ENCODE measurements around the gene ABCA2. TPM values are rescaled to one million over a fixed set of nuclear protein-coding genes. Genes with fewer than 3 reads are reported as not detected.

The ABCA2 gene
- total RNA-seq, 2 donors from 2014 or later: 28.7 to 29.6 TPM

DNA sequence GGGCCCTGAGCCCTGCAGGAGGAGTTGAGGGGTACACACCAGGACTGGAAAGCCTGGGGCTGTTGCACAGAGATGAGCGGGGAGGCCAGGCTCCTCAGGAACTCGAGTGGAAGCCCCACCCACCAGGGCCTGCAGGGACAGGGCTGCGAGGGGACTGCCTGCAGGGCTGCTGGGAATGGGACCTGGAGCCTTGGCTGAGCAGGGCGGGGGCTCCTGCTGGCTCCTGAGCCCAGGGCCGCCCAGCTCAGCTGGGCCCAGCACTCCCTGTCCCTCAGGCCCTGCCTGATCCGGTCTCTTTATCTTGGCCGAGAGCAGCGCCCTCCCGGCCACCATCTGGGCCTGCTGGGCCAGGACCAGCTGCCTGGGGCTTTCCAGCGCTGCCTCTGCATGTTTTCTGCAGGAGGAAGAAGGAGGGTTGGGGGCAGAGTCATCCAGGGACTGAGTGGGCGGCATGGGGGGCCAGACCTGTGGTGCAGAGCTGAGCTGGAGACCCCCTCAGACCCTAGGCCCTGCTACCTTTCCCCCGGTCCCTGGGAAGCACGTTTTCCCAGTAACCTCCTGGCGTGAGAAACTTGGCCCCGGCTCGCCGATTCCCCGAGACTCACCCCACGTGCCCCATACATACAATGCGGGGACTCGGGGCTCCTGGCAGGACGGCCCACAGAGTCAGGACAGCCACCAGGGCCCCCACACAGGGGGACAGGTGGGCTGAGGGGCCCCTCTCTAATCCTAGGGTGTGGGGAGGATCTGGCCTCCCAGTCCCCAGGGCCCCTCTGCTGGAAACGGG is 66.6 kb downstream of the ABCA2 start:
- intact Hi-C loops (cut with DNase I): no loop called here
- no peak for DNase-seq

DNA sequence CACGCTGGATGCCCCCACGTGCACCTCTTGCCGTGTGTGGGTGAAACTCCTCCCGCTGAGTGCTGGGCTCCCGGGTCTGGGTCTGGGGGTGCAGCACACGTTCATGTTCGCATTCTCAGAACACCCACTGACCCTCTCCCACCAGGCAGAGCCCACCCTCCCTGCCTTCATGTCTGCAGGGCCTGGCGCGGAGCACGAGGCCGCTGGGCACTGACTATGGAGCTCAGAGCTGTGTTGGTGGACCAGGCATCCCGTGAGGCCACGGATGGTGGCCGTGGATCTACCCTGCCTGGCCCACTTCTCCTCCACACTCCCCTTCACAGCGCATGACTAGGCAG is 67.1 kb downstream of the ABCA2 start:
- no peak for DNase-seq
- Histone ChIP-seq H3K4me3 (no peak overlapping the region), H3K27me3 (no peaks in the 10 kb centered on the region), H3K36me3 (replicated peaks in 1 of 2; ENCODE audit: insufficient read depth in 1 of 2, low read depth in 2 of 2) (no peaks in the 10 kb centered on the region), H3K9me3 (no peaks in the 10 kb centered on the region), H3K4me1 (peaks cover under 1% of the 10 kb centered on the region), H3K27ac (no peak overlapping the region)
- TF ChIP-seq, protein P1, sequence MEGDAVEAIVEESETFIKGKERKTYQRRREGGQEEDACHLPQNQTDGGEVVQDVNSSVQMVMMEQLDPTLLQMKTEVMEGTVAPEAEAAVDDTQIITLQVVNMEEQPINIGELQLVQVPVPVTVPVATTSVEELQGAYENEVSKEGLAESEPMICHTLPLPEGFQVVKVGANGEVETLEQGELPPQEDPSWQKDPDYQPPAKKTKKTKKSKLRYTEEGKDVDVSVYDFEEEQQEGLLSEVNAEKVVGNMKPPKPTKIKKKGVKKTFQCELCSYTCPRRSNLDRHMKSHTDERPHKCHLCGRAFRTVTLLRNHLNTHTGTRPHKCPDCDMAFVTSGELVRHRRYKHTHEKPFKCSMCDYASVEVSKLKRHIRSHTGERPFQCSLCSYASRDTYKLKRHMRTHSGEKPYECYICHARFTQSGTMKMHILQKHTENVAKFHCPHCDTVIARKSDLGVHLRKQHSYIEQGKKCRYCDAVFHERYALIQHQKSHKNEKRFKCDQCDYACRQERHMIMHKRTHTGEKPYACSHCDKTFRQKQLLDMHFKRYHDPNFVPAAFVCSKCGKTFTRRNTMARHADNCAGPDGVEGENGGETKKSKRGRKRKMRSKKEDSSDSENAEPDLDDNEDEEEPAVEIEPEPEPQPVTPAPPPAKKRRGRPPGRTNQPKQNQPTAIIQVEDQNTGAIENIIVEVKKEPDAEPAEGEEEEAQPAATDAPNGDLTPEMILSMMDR (IDR thresholded peaks at IDR 0.05): no peak
- TF ChIP-seq POLR2A (IDR thresholded peaks at IDR 0.05): no peak
- intact Hi-C loops (cut with DNase I): no loop called here
- ATAC-seq: no peak
- 86 to 87% methylated on average over 3 to 15 of the region's 15 CpGs for WGBS, 2 donors

More for the DNA sequence above, 66.6 kb downstream of the ABCA2 start:
- no peak for ATAC-seq
- H3K27ac ChIP-seq: no peak overlapping the region
- no peak overlapping the region for H3K4me3 ChIP-seq
- TF ChIP-seq, protein P1 (IDR thresholded peaks at IDR 0.05): no peak
- TF ChIP-seq POLR2A (IDR thresholded peaks at IDR 0.05): no peak
- WGBS, 2 donors: 79 to 84% methylated on average over 10 to 23 of the region's 23 CpGs
- H3K27me3 ChIP-seq: no peaks in the 10 kb centered on the region
- peaks cover 6% of the 10 kb centered on the region for H3K4me1 ChIP-seq
- no peaks in the 10 kb centered on the region for H3K9me3 ChIP-seq
- no peaks in the 10 kb centered on the region for H3K36me3 ChIP-seq (replicated peaks in 1 of 2; ENCODE audit: insufficient read depth in 1 of 2, low read depth in 2 of 2)

DNA sequence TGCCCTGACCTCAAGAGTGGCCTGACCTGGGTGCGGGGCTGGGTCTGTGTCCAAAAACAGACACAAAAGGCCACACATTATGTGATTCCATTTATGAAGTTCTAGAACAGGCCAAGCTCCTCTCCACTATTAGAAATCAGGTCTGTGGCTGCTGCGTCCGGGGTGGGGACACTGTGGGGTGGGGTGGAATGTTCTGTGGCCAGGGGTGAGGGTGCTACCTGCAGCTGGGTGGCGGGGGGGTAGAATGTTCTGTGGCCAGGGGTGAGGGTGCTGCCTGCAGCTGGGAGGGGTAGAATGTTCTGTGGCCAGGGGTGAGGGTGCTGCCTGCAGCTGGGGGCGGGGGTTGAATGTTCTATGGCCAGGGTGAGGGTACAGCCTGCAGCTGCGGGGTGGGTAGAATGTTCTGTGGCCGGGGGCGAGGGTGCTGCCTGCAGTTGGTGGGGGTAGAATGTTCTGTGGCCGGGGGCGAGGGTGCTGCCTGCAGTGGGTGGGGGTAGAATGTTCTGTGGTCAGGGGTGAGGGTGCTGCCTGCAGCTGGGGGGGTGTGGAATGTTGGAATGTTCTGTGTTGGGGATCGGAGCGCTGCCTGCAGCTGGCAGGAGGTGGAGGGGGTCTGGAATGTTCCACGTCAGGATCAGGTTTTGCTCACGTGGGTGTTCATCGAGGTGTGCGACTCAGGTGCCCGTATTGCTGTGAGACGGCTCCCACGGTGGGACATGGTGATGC is 67.7 kb downstream of the ABCA2 start:
- Histone ChIP-seq H3K27ac (no peak overlapping the region), H3K4me1 (no peaks in the 10 kb centered on the region), H3K36me3 (replicated peaks in 1 of 2; ENCODE audit: insufficient read depth in 1 of 2, low read depth in 2 of 2) (no peaks in the 10 kb centered on the region), H3K27me3 (no peaks in the 10 kb centered on the region), H3K9me3 (no peaks in the 10 kb centered on the region), H3K4me3 (no peak overlapping the region)
- ATAC-seq: no peak
- no peak for DNase-seq
- intact Hi-C loops (cut with DNase I): no loop called here
- TF ChIP-seq, protein P1 (IDR thresholded peaks at IDR 0.05): no peak
- TF ChIP-seq POLR2A (IDR thresholded peaks at IDR 0.05): no peak
- WGBS, 2 donors: 77 to 86% methylated on average over 9 to 17 of the region's 19 CpGs

DNA sequence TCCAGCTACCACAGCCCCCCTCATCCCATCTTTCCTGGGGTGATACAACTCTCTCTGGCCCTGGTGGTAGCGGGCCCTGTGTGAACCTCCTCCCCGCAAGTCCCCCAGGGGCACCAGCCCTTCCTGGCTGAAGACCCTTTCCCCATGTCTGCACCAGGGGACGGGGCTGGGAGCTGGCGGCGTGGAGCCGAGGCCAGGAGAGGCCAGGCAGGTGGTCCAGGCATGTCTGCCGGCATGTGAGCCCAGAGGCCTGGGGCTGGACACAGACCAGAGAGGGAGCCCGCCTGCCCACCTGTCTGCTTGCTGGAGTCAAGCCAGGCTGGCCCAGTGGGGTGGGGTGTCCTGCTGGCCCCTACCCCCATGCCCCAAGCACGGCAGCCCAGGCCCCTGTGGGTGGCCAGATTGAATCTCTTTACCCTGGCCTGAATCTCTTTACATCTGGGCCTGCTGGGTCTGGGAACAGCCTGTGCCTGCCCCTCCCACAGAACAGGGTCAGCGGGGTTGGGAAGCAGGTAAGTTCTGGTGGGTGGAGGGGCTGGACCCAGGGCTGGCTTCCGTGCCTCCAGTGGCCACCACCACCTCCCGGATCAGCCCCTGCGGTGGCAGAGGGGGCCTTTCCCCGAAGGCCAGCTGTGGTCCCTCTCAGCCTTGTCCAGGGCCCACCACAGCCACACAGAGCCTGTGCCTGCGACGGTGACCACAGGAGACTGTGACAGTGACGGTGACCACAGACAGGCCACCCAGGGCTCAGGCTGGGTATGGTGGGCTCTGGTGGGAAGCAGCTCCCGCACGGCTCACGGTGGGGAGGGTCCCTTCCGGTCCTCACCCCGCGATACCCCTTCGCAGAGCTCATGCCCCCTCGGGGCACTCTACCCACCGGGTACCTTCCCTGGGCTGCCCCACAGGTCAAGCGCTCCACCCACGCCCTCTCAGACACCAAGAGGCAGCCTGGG is 68.9 kb downstream of the ABCA2 start:
- no peak for ATAC-seq
- H3K27ac ChIP-seq: no peak overlapping the region
- intact Hi-C loops (cut with DNase I): no loop called here
- H3K27me3 ChIP-seq: no peaks in the 10 kb centered on the region
- no peak overlapping the region for H3K4me3 ChIP-seq
- 81 to 86% methylated on average over 7 to 27 of the region's 28 CpGs for WGBS, 2 donors
- no peaks in the 10 kb centered on the region for H3K36me3 ChIP-seq (replicated peaks in 1 of 2; ENCODE audit: insufficient read depth in 1 of 2, low read depth in 2 of 2)
- no peak for DNase-seq
- H3K4me1 ChIP-seq: no peaks in the 10 kb centered on the region
- no peak for TF ChIP-seq POLR2A (IDR thresholded peaks at IDR 0.05)
- TF ChIP-seq, protein P1 (IDR thresholded peaks at IDR 0.05): no peak
- H3K9me3 ChIP-seq: no peaks in the 10 kb centered on the region
